Measurements from ENCODE around the gene NOX3. TPM values are rescaled to one million over a fixed set of nuclear protein-coding genes. Genes with fewer than 3 reads are reported as not detected.

NOX3 gene
- total and polyA plus RNA-seq, 2 experiments from 2014 or later = not detected

DNA sequence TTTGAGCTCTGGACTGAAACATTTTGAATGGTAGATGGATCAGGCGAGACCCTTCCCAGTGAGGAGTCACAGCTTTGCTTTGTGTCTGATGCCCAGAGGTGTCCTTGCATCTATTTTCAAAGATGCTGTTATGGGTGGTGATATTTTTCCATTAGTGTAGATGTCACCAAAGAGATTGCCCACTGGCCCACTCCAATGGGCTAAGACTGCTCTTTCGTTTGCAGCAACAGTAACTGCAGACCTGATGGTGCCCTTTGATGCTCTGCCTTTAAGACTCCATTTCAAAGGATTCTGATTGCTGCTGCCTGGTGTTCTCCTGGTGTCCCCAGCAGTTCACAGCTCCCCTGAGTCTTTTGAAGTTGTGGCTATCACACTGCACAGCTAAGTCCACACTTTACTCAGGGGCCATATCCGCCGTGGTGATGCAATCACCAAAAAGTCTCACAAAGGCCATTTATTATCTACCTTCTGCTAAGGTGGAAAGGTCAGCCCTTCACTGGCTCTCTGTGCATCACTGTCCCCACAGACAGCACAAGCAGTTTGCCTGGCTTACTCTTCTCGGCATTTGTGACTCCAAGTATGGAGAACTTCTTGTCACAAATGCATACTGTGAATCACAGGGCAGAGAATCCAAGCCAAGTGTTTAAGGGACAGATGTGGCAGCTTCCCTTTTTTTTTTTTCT is 56.4 kb downstream of the NOX3 start:
- no peaks in the 10 kb centered on the region for H3K4me1 ChIP-seq (ENCODE audit: insufficient read depth)
- WGBS (ENCODE audit: low lambda C conversion rate, missing lambda C conversion rate) = 53% methylated on average over 5 of the region's 5 CpGs
- H4K20me1 ChIP-seq (ENCODE audit: insufficient read depth, poor library complexity, severe bottlenecking) = no peaks in the 10 kb centered on the region
- no peaks in the 10 kb centered on the region for H3K9me3 ChIP-seq (ENCODE audit: low read depth)
- no peak overlapping the region for H3K4me2 ChIP-seq
- peak; percentile 32 for DNase-seq (ENCODE audit: low spot score)
- no peaks in the 10 kb centered on the region for H3K79me2 ChIP-seq
- no peak overlapping the region for H2AFZ ChIP-seq
- no peaks in the 10 kb centered on the region for H3K9me2 ChIP-seq (replicated peaks; ENCODE audit: insufficient read depth)
- H3K27me3 ChIP-seq = no peaks in the 10 kb centered on the region
- H3K4me3 ChIP-seq = no peak overlapping the region
- no peak overlapping the region for H3K27ac ChIP-seq
- TF ChIP-seq, protein P1, sequence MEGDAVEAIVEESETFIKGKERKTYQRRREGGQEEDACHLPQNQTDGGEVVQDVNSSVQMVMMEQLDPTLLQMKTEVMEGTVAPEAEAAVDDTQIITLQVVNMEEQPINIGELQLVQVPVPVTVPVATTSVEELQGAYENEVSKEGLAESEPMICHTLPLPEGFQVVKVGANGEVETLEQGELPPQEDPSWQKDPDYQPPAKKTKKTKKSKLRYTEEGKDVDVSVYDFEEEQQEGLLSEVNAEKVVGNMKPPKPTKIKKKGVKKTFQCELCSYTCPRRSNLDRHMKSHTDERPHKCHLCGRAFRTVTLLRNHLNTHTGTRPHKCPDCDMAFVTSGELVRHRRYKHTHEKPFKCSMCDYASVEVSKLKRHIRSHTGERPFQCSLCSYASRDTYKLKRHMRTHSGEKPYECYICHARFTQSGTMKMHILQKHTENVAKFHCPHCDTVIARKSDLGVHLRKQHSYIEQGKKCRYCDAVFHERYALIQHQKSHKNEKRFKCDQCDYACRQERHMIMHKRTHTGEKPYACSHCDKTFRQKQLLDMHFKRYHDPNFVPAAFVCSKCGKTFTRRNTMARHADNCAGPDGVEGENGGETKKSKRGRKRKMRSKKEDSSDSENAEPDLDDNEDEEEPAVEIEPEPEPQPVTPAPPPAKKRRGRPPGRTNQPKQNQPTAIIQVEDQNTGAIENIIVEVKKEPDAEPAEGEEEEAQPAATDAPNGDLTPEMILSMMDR (IDR thresholded peaks at IDR 0.05; ENCODE audit: poor library complexity) = no peak
- TF ChIP-seq EZH2phosphoT487 (IDR thresholded peaks at IDR 0.05; ENCODE audit: low read depth, severe bottlenecking, unreplicated experiment) = no peak
- TF ChIP-seq EZH2 (IDR thresholded peaks at IDR 0.05; ENCODE audit: borderline replicate concordance) = no peak
- H3K36me3 ChIP-seq (replicated peaks; ENCODE audit: insufficient read depth, low read depth) = no peaks in the 10 kb centered on the region

DNA sequence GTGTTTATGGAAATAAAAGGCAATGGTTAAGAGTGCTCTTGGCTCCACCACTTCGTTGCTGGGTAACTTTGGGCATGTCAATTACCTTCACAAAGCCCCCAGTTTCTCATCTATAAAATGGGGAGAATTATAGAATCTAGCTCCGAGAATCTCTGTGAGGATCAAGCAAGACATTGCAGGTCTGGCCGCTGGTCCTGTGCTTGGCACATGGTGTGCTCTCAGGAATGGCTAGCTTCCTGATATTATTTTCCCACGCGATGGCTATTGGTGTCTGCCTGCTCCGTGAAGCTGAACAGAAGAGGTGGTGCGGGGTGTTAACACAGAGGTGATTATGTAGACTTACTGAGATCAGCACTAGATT is 57.0 kb downstream of the NOX3 start:
- Histone ChIP-seq H3K9me3 (ENCODE audit: low read depth) (no peaks in the 10 kb centered on the region), H3K27me3 (no peaks in the 10 kb centered on the region), H3K79me2 (no peaks in the 10 kb centered on the region), H3K4me2 (no peak overlapping the region), H3K36me3 (replicated peaks; ENCODE audit: insufficient read depth, low read depth) (no peaks in the 10 kb centered on the region), H3K9me2 (replicated peaks; ENCODE audit: insufficient read depth) (no peaks in the 10 kb centered on the region), H3K27ac (no peak overlapping the region), H2AFZ (no peak overlapping the region), H3K4me3 (no peak overlapping the region), H3K4me1 (ENCODE audit: insufficient read depth) (no peaks in the 10 kb centered on the region), H4K20me1 (ENCODE audit: insufficient read depth, poor library complexity, severe bottlenecking) (no peaks in the 10 kb centered on the region)
- TF ChIP-seq, protein P1 (IDR thresholded peaks at IDR 0.05; ENCODE audit: poor library complexity) = no peak
- TF ChIP-seq EZH2phosphoT487 (IDR thresholded peaks at IDR 0.05; ENCODE audit: low read depth, severe bottlenecking, unreplicated experiment) = no peak
- TF ChIP-seq EZH2 (IDR thresholded peaks at IDR 0.05; ENCODE audit: borderline replicate concordance) = no peak
- DNase-seq (ENCODE audit: low spot score) = no peak
- WGBS (ENCODE audit: low lambda C conversion rate, missing lambda C conversion rate) = 92% methylated on average over 7 of the region's 7 CpGs

DNA sequence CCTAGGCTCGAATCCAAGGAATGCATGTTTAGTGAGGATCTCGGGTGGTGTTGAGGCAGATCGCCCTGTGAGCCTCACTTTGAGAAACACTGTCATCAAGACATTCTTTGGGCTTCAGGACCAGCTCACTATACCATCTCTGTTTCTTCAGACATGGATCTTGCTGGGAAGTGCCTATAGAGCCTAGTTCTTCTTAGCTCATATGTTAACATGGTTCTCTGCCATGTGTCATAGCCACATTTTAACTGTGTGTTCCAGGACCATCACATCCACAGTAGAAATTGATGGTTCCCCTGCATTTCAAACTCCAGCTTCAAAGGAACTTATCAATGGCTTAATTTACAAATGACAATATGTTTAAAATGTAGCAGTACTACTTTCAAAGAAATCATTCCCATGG is 57.4 kb downstream of the NOX3 start:
- TF ChIP-seq EZH2phosphoT487 (IDR thresholded peaks at IDR 0.05; ENCODE audit: low read depth, severe bottlenecking, unreplicated experiment) (no peak), EZH2 (IDR thresholded peaks at IDR 0.05; ENCODE audit: borderline replicate concordance) (no peak)
- TF ChIP-seq, protein P1 (IDR thresholded peaks at IDR 0.05; ENCODE audit: poor library complexity) = no peak
- no peaks in the 10 kb centered on the region for H4K20me1 ChIP-seq (ENCODE audit: insufficient read depth, poor library complexity, severe bottlenecking)
- WGBS (ENCODE audit: low lambda C conversion rate, missing lambda C conversion rate) = 92% methylated on average over 3 of the region's 3 CpGs
- no peaks in the 10 kb centered on the region for H3K4me1 ChIP-seq (ENCODE audit: insufficient read depth)
- H3K9me2 ChIP-seq (replicated peaks; ENCODE audit: insufficient read depth) = no peaks in the 10 kb centered on the region
- H3K27ac ChIP-seq = no peak overlapping the region
- no peaks in the 10 kb centered on the region for H3K36me3 ChIP-seq (replicated peaks; ENCODE audit: insufficient read depth, low read depth)
- H3K4me2 ChIP-seq = no peak overlapping the region
- no peaks in the 10 kb centered on the region for H3K9me3 ChIP-seq (ENCODE audit: low read depth)
- no peaks in the 10 kb centered on the region for H3K79me2 ChIP-seq
- no peak overlapping the region for H2AFZ ChIP-seq
- no peak overlapping the region for H3K4me3 ChIP-seq
- no peaks in the 10 kb centered on the region for H3K27me3 ChIP-seq
- no peak for DNase-seq (ENCODE audit: low spot score)
